Measurements from ENCODE around the gene DUSP28. TPM values are rescaled to one million over a fixed set of nuclear protein-coding genes. Genes with fewer than 3 reads are reported as not detected.

Gene DUSP28
- total and polyA plus RNA-seq, 10 of the 15 experiments (the other 5 are each of a cell fraction or from before 2014, with no cell fraction given) = 2.5 to 12.5 (median 6.4) TPM

- no peak for TF ChIP-seq BRCA1 (IDR thresholded peaks at IDR 0.05; ENCODE audit: low read depth, low read length)
- no peak for TF ChIP-seq SREBF1 (IDR thresholded peaks at IDR 0.05; ENCODE audit: low read length)
- TF ChIP-seq ZBTB4 (CRISPR knock-in tag; IDR thresholded peaks at IDR 0.05) = no peak
- TF ChIP-seq ATF7 (IDR thresholded peaks at IDR 0.05; ENCODE audit: low read depth) = no peak
- TF ChIP-seq TCF3 (IDR thresholded peaks at IDR 0.05; ENCODE audit: borderline replicate concordance, insufficient read depth, low read depth, low read length) = no peak
These were observed 5.2 kb upstream of the DUSP28 start (continued) for GRCh38 chr2:240554767-240555493.

GRCh38 chr2:240555541-240556250, 4.5 kb upstream of the DUSP28 start:
- H3K4me2 ChIP-seq (ENCODE audit: control insufficient read depth, insufficient read depth) = no peak overlapping the region
- H3K9me3 ChIP-seq (replicated peaks; ENCODE audit: control insufficient read depth, insufficient read depth, low read length) = no peaks in the 10 kb centered on the region; the same call in 2 of the 3 replicates
- H2AFZ ChIP-seq (ENCODE audit: control insufficient read depth, low read depth, low read length) = no peak overlapping the region
- intact Hi-C loops (cut with micrococcal nuclease; ENCODE audit: unreplicated experiment) = no loop called here
- H3K79me2 ChIP-seq (ENCODE audit: control insufficient read depth, insufficient read depth, low read length) = peaks cover 32% of the 10 kb centered on the region
- in situ Hi-C loops (cut with MboI) = no loop called here
- BruUV-seq (replicated peaks) = no TSS peak
- TF ChIP-seq SIN3A (IDR thresholded peaks at IDR 0.05; ENCODE audit: low read depth, low read length) (no peak), CHD2 (IDR thresholded peaks at IDR 0.05; ENCODE audit: borderline replicate concordance, low read depth, low read length) (no peak), CHD4 (IDR thresholded peaks at IDR 0.05) (no peak), ZNF24 (IDR thresholded peaks at IDR 0.05) (no peak)
- H3K9ac ChIP-seq (ENCODE audit: control insufficient read depth, insufficient read depth, low read length) = no peak overlapping the region
- no peaks in the 10 kb centered on the region for H3K27me3 ChIP-seq (replicated peaks in 1 of 2; ENCODE audit: control insufficient read depth in 2 of 2, insufficient read depth in 2 of 2, low read length in 1 of 2)
- ChIA-PET SMC1A (ENCODE audit: uncharacterized antibody, unreplicated experiment) (interaction anchor here (1.1 to 12.1 kb wide), 2 partner anchors 30 to 42 kb away, joined by 4 to 124 read pairs; partner anchors contain the start of gene CAPN10), POLR2A (no interaction called here), CTCF (interaction anchor here (1.0 to 1.7 kb wide), 3 partner anchors 10 to 42 kb away, joined by 3 to 8 read pairs (median 4); no protein-coding TSS in a partner anchor), RAD21 (ENCODE audit: unreplicated experiment) (interaction anchor here (1.5 kb wide), 1 partner anchor 10 kb away, joined by 5 read pairs; no protein-coding TSS in a partner anchor)
- ATAC-seq (no peak), DNase-seq (ENCODE audit: low read depth, low spot score) (no peak), FAIRE-seq (no peak)
- peaks cover 39% of the 10 kb centered on the region for H3K4me1 ChIP-seq (ENCODE audit: control insufficient read depth, insufficient read depth, low read length)
- H3K36me3 ChIP-seq (ENCODE audit: control insufficient read depth in 2 of 2, insufficient read depth in 2 of 2, low read length in 1 of 2) = peaks cover 0 to 15% of the 10 kb centered on the region in 2 experiments; a peak in 1 of 4 replicates
- H3K4me3 ChIP-seq = no peak overlapping the region
- H3K27ac ChIP-seq (ENCODE audit: control insufficient read depth, insufficient read depth) = no peak overlapping the region
- WGBS (ENCODE audit: insufficient coverage, insufficient replicate concordance, low lambda C conversion rate, missing lambda C conversion rate) = 89% methylated on average over 16 of the region's 16 CpGs
- H4K20me1 ChIP-seq (ENCODE audit: control insufficient read depth, insufficient read depth) = no peaks in the 10 kb centered on the region
